ENCODE measurements around the gene TRIM62.

The TRIM62 gene

GRCh38 chr1:33096363-33097005, 85.4 kb downstream of the TRIM62 start:
- peak; percentile 47 for DNase-seq

Data from fibroblast of upper back skin (primary cell).